GM18907 (cell line): ENCODE data around the gene NFIB.

Experiments used
- ATAC-seq: cut with Tn5 transposase; IDR thresholded peaks from one replicate; pipeline ENCODE4 v1.9.1; 2021; ENCODE audit warnings: mild to moderate bottlenecking, moderate library complexity; ENCODE audit not compliant: unreplicated experiment

NFIB gene

DNA sequence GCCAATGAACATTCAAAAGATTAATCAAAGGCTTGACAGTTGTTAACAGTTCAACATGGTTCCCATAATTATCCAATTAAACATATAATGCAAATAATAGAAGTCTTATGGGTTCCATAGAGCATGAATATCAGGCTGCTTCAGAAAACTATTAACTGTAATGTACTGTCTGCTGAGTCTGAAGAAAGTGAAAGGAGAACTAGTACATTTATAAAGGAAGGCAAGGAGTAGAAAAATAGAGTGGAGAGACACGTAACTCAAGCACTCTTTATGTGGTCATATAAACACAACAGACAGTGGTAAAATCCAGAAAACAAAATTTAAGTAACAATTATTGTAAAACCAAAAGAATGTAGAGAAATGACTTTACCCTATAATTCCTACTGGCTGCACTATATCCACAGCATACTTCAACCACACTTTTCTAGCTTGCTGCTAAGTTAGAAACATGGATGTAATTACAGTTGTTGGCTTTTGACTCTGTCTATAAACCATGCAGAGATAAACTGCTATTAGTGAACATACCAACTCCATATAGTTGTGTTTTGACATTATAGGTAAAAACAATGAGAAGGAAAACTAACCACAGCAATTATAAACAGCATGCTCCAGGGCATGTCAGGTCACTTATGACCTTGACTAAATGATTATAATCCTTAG is 32.7 kb downstream of the NFIB start:
- ATAC-seq: peak; percentile 62

DNA sequence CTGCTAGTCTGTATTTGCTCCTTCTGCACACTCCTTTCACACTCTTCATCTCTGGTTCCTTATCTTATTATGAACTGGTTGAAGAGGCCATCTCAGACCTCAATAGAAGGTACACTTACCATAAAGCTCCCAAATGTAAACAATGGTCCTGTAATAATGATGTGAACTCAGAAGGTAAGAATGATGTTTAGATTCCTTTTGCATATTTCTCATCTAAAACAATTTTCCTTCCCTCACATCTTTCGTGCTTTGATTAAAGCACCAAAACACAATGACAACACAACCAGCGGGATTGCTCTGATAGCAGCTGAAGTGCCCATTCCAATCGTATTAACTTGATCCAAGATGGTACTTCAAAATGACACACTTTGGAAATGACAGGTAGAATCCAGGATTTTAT is 34.3 kb downstream of the NFIB start:
- ATAC-seq: no peak

DNA sequence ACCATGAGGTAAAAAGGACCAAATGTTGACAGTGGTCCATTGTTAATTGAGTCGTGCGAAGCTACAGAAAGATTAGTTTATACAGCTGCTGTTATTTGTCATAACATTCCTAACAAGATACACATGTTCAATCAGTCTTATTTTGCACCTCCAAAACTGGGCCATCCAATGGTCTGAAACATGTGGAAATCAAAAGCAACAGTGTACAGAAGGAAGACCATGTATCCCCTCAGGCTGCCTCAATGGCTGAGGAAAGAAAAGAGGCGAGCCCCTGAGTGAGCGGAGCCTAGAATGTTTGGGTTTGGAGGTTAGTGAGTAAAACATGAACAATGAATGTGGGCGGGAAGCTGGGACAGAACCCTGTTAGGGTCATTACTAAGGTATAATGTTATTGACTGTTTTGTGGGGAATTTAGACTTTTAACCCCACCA is 35.6 kb downstream of the NFIB start:
- ATAC-seq: no peak

DNA sequence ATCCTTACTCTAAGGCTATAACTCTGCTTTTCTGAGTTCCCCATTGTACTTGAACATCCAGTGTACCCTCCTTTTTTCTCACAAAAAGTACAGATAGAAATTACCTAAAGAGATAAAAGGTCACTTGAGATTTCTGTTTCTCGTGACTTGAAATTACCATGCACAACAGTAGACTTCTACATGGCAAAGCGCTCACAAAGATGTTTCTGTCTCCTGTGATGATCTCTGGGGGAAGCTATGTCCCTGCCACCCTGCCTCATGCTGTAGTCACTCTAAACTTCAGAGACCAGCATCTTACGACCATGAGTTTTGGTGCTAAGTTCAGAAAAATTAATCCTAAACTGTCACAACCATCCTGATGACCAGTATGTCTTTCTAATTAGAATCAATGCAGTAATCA is 36.2 kb downstream of the NFIB start:
- no peak for ATAC-seq

DNA sequence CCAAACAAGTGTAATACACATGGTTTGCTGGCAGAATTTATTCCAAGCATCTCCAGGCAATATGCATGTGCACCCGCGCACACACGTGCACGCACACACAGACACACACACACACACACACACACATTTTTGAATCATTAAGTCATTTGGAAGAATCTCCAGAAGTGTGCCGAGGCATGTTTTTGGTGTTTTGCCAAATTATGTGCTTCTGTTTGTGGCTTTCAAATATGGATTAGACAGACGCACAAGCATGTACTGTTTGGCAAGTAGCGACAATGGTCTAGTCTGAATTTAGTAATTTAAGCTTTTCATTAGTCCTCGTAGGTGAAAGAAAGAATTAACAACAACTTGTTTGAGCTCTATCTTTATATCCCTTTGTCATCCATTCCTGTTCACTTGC is 36.7 kb downstream of the NFIB start:
- no peak for ATAC-seq

DNA sequence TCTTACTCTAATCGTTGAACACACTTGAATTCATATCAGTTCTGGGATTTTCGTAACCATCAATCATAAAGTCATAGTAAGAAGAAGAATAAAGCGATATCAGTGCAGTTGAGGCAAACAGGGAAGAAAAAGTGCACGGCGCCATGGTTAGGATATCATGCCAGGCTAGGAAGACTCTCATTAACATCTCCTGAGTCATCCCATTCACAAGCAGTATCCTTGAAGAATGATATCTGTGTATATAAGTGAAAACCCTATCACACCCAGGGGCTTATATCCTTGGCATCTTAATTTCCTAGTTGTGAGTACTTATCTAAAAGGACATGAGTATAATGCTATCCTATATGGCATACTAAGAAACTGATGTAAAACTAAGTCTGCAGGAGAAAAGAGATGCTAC is 38.6 kb downstream of the NFIB start:
- no peak for ATAC-seq

DNA sequence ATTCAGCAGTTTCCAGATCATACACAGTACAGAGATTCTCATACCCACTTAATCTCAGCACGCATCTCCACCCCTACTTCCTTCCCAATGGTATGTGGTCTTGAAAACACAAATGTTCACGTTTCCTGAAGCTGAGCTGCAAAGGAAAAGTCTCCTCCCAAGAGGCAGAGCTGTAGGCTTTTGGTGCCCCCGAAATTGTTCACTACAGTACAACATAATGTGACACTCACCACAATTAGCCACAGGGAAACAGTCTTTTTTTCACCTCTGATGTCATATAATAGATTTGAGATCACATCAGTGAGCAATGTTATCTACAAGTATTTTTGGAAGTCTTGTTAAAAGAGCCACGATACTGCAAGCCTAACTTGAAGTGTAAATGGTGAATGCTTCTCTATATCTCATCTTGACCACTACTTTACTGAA is 40.2 kb downstream of the NFIB start:
- peak; percentile 42 for ATAC-seq

DNA sequence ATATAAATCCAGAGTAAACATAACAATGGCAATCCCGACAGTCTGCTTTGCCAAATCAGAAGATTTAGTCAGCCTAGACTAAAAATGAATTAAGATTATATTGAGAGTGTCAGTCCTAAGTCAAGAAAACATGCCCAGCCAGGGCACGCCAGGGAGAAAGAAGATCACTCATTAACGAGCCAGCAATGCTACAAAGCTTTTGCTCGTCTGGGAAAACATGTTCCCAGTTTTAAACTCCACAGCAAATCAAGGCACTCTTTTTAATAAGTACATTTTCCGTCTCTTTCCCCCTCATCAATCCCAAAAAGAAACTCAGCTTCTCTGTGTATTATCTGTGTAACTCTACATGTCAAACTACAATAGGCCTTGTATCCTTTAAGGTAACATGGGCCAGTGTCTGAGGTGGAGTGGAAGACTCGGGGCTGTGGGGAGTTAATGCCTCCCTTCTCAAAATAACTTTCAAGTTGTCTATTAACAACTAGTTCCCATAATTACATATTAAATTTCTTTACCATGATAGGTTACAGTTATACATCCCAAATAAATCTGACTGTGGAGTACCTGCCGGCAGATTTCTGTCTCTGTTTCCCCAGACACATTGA is 40.9 kb downstream of the NFIB start:
- ATAC-seq: peak; percentile 21

DNA sequence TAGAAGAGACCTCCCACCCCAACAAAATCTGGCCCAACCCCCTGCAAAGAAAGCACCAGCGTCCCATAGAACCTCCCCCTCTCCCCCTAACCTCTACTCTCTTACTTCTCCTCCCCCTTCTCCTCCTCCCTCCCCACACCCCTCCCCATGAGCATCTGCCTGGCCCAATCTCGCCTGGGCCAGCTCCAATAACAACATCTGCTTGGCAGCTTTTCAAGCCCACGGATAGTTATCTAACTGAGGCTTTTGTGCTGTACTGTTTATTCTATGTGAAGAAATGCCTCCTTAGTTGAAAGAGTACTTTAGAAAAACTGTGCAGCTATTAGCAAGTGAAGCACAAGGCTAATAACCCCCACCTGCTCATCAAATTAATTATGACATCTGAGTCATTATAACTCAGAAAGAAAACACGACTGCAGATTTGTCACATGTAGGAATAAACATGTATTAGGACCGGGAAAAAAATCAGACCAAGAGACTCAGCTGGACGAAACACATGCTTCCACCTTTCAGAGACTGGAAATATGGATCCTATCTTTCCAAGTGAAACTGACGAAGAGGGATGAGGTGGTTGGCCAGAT is 42.8 kb downstream of the NFIB start:
- ATAC-seq: no peak

DNA sequence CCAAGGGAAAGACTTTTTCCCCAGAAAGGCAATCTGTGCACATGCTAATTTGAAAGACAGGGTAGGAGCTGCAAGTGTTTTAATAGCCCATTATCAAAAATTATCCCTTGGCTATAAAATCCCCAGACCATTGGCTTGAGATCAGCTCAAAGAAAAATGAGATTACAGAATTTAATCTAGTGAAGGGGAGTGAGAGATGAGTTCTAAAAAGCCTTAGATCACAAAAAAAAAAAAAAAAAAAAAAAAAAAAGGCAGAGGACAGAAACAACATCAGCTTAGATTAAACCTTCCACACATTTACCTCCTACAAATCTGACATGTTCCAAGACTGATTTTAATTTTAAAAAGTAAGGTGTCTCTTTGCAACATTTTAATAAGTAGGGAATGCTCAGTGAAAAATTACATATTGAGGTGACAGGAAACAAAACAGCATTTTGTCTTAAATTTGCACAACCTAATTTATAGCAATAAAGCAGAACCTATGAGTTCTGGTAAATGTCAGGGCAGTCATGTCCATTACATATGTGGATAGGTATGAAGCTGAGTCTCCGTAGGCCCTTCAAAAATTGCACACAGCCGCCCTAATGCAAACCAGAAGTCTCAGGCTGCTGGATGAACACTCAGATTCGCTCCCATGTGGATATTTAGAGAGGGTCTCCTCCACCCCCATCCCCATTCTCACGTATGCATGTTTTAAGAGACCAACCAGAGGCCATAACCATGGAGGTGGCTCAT is 43.4 kb downstream of the NFIB start:
- ATAC-seq: no peak

DNA sequence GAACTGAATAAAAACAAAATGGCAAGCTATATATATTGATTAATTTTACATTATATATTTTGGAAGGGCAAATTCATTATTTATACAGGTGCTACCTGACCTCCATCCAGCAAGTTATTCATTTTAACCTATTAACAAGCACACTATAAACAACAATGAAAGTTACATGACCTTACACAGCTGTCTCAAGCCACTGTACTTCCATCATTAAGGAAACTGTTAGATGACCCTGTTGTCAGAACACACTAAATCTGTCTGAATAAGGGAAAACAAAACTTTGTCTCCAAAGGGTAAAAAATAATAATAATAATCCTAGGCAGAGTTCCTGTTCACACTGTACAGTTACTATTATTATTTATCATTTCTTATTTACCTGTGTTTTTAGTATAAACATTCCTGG is 44.0 kb downstream of the NFIB start:
- no peak for ATAC-seq

DNA sequence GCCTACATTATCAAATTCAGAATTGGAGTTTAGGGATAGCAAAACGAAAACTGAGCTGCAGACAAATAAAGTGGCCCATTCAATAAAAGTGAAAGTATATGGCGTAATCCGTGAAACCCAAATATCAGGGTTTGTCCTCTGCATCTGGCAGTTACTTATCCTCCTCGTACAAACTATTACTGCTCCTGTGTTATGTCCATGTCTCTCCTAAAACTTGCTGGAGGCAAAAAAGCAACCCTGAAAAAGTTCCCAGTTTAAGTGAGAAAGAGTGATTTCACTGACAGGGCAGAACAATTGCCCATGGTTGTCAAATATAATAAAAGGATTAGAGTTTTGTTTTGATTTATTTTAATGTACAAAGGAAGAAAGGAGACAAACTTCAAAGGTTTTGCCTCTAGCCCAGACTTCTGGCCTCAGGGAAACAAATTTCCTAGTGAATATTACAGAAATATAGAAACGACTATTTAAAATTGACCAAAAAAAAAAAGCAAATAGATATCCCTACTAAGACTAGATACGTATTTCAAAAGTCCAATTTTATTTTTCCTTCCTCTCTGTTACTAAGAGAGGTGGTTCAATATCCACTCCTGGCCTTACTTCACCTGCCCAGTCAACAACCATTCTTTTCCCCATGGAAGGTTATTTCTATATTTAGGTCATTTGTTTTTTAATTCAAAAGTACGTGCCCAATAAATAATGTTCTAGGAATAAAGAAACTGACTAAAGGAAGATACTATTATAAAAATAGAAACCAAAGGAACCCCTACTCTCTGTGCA is 50.0 kb downstream of the NFIB start:
- no peak for ATAC-seq

DNA sequence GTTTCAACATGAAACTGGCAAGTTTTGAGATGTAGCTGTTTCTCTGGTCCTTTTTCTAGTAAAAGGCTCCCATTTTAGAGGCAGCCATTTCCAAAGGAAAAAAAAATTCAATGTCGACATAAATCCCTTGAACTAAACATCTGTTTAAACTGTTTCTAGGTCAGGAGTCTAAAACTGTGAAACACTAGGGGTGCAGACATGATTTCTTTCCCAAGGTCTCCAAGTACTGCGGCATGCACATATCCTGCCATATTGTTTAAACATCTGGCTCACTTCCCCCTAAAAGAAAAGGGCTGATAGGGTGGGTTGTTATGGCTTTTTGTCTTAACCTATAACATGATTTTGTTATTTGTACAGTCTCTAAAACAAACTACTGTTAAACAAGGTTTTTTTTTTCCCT is 51.1 kb downstream of the NFIB start:
- no peak for ATAC-seq

DNA sequence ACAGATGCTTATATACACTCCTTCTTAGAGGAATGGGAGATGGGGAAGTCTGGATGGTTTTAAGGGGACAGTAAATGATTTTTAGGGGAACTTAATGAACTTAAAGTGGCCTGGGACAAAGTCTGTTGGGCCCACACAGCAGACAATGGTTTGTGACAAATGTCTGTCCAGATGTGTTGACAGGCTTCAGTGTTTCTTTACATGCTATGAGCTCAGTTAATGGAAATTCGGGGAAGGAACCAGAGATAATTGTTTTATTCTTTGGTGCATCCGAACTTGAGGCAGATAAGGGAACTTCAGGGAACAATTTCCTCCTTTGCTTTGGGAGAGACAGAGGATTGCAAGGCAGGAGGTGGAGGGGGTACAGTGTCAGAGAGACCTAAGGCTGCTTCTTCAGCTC is 52.3 kb downstream of the NFIB start:
- no peak for ATAC-seq

DNA sequence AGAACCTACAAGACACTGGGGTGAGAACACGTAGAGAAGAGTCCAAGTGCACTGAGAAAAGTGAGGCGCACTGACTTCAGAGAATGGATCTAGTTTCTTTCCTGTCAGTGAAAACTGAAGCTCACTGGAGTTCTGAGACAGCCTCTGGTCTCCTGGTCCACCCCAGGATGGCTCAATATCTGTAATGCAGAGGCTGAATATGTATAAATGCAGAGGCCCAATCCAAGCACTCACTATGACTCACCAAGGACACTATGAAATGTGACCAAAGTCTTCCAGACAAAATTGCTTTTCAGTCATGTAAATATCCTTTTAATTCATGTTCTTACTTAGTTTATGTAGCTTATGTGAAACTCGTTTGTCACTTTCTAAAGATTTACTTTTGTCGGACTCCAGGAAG is 53.8 kb downstream of the NFIB start:
- no peak for ATAC-seq

DNA sequence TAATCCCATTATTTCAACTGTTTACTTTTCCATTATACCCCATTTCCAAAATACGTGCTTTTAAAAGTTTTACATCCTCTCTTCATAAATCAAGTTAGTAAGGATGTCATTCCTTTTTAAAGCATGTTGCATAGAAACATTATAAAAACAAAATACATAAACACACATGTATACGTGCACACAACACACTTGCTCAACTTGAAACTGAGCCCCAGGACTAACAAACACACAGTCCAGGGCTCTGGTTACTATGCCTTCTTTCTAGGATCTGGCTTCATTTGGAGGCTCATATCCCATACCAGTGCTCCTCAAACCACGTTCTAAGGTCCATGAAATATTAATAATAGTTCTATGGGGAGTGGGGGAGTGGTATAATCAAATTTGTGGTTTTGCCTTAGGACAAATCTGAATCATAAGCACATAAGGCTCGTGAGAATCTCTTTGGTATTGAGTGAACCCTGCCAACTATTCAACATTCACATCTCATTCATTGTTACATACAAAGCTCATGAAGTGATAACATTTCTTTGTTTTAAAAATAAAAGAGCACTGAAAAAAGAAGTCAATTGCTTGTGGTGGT is 55.2 kb downstream of the NFIB start:
- ATAC-seq: no peak

DNA sequence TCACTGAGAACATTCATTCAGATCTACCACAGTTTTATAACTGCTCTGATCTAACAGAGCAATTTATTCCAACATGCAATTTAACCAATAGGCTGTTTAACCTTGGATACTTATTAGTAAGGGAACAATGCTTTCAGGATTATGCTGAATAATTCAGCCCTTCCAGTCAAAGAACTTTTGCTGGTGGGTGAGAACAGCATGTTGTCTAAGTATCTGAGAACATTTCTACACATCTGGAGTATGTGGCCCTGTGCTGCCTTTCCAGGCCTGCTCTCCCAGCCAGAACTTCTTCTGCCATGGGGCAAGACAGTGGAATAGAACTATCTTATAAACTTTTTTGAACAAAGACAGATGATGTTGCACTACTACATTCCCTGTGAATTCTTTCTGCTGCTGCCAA is 55.8 kb downstream of the NFIB start:
- no peak for ATAC-seq

DNA sequence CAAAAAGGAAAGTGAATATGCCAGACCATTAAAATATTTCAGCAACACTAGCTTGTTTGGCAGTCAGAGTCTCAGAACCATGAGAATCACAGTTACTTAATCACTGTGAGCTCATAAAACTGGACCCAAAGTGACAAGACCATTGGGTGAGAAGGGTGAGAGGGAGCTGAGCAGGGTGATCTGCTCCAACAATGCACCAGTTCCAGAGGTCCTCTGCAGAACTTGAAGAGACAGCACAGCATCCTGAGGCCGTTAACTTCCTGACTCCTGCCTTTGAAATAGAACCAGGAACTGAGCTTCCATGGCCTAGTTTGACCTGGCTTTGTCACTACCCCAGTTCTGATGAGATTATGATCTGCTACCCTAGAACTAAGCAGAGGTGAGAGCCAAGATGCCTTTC is 57.4 kb downstream of the NFIB start:
- no peak for ATAC-seq

DNA sequence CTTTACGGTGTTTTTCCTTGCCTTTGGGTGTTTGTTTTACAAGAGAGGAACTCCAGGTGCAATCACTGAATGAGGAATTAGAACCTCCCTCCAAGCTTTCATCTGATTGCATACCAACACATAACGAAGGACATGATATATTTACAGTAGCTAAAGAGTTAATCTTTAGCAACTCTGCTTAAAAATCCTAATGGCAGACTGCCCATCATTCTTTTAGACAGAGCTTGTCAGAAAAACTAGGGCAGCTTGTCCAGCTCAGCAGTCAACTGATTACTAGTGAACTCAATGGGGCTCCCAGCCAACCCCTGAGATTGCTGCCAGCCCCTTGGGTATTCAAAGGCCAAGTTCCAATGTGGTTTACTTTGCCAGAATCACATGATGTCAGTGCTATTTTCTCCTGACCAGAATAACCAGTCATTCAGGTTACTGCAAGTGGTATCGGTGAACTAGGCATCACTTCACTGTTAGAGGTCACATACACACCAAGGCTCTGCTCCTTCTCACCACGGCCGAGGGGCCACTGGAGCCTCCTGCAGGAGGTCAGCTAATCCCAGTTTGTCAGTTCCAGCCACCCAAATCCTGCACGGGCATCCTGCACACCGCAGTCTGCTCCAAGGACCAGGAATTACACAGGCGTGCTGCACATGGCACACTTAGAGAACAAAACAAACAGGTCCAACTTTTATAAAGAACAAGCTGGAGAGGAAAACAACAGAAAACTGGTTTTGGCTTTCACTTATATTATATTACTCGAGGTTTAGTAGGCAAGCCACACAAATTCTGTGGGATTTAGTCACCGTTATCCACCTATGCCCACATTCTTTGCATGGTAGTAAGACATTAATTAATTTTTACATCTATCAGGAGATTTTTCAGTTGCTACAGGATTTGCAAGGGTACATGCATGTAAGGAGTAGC is 62.5 kb downstream of the NFIB start:
- no peak for ATAC-seq

DNA sequence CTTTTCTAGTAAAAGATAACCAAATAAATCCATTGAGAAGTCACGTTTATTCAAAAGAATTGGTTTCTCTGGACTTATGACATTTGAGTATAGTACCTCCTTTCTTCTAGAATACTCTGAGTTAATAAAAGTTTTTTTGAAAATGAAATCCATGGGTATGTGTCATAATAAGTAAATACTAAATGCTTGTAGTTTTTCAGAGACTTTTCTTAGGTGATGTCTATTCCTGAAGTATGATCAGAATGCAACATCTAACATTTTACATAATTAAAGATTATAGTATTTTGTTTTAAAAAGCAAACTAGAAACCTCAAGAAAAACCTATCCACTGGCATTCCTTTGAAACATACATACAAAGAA is 63.2 kb downstream of the NFIB start:
- no peak for ATAC-seq
